PFSK-1 (cell line): ENCODE measurements around the gene VWF.

Experiments used
- POLR2AphosphoS5 ChIP-seq: IDR thresholded peaks from 2 replicates; pipeline ENCODE4 v1.6.1; 2012; ENCODE audit warnings: low read depth, mild to moderate bottlenecking, control low read depth, low read length, moderate library complexity
- TF ChIP-seq, protein P1 (sequence below), 2 experiments: IDR thresholded peaks; 2 replicates each; pipeline versions ENCODE4 v1.6.1 to v1.8.0; 2011 to 2012; ENCODE audit warnings: low read depth in 2 of 2, low read length in 2 of 2, control low read depth in 1 of 2, inconsistent platforms in 1 of 2, mild to moderate bottlenecking in 1 of 2, moderate library complexity in 1 of 2; ENCODE audit not compliant: insufficient read depth in 1 of 2

DNA sequence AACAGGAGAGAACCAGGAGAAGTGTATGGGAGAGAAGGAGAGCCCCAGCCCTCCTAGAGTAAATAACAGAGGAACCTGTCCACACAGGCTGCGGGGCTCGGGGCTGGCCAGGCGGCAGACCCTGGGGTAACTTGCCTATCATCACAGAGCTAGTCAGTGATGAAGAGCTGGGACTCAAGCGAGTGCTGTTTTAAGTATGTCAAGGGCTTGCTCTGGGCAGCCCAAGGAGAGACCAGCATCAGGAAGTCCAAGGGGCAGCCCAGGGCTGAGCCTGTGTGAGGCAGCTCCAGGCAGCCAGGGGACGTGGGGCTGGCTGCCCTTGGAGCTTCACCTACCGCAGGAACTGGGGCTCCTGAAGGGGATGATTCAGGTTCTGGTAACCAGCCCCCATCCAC, 10.0 kb downstream of the VWF start:
- TF ChIP-seq, protein P1, sequence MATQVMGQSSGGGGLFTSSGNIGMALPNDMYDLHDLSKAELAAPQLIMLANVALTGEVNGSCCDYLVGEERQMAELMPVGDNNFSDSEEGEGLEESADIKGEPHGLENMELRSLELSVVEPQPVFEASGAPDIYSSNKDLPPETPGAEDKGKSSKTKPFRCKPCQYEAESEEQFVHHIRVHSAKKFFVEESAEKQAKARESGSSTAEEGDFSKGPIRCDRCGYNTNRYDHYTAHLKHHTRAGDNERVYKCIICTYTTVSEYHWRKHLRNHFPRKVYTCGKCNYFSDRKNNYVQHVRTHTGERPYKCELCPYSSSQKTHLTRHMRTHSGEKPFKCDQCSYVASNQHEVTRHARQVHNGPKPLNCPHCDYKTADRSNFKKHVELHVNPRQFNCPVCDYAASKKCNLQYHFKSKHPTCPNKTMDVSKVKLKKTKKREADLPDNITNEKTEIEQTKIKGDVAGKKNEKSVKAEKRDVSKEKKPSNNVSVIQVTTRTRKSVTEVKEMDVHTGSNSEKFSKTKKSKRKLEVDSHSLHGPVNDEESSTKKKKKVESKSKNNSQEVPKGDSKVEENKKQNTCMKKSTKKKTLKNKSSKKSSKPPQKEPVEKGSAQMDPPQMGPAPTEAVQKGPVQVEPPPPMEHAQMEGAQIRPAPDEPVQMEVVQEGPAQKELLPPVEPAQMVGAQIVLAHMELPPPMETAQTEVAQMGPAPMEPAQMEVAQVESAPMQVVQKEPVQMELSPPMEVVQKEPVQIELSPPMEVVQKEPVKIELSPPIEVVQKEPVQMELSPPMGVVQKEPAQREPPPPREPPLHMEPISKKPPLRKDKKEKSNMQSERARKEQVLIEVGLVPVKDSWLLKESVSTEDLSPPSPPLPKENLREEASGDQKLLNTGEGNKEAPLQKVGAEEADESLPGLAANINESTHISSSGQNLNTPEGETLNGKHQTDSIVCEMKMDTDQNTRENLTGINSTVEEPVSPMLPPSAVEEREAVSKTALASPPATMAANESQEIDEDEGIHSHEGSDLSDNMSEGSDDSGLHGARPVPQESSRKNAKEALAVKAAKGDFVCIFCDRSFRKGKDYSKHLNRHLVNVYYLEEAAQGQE (IDR thresholded peaks at IDR 0.05; ENCODE audit: insufficient read depth in 1 of 2, low read depth in 2 of 2, low read length in 2 of 2) = no peak
- no peak for TF ChIP-seq POLR2AphosphoS5
